GM04504 (cell line): ENCODE results near the gene PTPRE.
A peak's percentile ranks its signal among the peaks of the same experiment; 100 is the strongest.

Source experiments
- DNase-seq: peaks from one replicate; pipeline ENCODE4 v3.0.0-alpha.2; 2012; ENCODE audit warnings: low read depth

PTPRE gene

DNA sequence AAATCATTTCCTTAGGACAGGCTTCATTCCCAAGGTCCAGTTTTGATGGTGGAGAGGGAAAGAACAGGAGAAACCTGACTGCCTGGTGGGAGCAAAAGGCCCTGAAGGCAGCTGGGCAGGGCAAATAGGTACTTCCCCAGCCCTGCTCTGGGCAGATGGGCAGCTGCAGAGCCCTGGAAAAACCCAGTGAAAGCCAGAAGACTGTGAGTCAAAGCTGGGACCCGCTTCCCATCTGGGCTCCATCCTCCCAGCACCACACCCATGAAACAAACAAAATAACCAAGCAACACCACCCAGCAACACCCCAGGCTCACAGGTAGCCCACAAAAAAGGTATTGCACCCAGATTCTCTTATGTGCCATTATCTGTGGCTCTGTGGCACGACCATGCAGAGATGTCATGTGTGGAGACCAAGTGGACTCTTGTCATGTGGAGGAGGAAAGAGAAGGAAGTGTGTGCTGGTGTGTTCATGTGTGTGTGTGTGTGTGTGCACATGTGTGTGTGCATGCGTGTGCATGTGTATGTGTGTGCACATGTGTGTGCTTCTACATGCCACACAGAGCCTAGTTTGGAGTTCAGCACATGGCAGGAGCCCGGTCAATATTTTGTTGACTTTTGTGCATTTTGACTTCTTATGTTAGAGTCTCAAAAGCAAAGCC, 24.0 kb upstream of the PTPRE start:
- DNase-seq, result no peak

DNA sequence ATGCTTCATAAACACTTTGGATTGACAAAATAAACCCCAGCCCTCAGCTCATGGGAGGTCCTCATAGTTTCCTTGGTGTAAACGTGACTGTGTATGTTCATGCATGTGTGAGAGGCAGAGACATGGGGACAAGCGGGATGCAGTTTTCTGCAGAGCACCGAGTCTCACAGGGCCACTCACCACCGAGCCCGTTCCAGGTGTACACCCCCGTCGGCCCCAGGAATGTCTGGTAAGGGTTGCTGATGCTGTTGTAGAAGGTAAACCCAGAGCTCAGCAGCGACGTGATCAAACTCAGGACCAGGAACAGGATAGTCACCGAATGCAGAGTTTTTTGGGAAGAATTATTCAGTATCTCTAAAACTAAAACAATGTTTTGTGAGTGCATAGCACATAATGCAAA, 23.4 kb upstream of the PTPRE start:
- no peak for DNase-seq

GRCh38 chr10:127884501-127884900, 22.4 kb upstream of the PTPRE start:
- no peak for DNase-seq

DNA sequence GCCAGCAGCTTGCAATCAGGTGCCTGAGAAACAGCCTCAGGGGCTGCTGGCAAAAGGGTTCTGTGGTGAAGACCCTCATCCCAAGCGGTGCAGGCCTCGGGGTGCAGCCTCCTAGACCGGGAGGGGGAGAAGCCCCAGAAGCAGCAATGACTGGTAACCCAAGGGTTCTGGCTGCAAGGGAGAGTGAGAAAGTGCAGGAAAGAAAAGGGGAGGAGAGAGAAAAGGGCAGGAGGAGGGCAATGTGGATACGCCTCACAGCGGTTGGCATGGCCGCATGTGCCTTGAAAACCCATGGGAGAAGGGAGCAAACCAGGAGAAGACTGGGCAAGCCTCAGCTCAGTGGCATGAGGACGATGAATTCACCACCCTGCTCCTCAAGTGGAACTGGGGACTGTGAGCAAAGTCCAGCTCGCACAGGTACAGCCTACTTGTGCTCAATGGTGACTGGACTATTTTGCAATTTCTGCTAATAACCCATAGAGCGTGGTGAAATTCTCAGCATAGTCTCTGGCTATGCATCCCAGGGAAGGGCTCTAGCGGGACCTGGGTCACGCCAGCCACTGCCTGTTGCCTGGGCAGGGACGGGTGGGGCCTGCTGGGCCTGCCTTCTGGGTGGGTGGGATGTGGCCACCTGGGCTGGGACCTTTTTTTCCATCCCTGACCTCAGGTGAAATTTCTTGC, 20.4 kb upstream of the PTPRE start:
- DNase-seq, result no peak

DNA sequence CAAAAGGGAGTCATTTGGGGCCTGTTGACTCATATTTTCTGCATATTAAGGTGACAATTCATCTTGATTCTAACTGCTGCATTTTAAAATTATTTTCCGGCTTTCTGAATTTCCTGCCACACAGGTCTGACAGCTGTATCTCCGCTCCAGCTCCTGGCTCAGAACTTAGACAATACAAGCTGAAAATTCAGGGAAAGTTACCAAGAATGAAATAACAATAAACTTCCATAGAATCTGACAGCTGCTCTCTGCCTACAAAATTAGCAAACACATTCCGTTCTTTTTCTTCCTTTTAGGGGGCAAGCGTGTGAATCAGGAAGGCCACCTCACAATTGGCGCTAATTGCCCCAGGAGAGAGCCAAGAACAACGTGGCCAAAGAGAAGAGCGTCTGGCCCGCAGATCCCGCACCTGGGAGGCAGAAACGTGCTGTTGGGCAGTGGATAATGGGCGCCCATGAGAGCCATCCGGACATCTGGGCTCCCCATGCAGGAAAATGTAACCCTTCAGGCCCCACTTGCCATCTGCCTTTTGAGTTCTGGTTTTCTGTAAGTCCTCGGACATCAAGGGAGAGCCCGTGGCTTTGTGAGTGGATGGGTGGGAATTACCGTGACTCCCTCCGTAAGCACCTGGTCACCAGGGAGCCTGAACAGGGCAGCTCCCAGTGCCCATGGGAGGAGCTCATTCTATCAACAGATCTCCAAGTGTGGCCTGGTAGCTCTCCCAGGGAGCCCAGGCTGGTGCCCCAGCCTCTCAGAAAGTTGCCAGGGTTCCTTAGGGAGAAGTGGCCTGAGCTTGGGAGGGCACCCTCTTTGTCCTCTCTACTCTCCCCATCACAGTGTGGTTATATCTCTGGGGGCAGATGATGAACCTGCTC, 19.1 kb upstream of the PTPRE start:
- no peak for DNase-seq

- DNase-seq, result no peak
Measured at GRCh38 chr10:127888521-127889312, 18.2 kb upstream of the PTPRE start.

GRCh38 chr10:127889605-127890195, 17.2 kb upstream of the PTPRE start:
- peak; percentile 17 for DNase-seq

GRCh38 chr10:127890216-127890615, 16.7 kb upstream of the PTPRE start:
- DNase-seq, result no peak

DNA sequence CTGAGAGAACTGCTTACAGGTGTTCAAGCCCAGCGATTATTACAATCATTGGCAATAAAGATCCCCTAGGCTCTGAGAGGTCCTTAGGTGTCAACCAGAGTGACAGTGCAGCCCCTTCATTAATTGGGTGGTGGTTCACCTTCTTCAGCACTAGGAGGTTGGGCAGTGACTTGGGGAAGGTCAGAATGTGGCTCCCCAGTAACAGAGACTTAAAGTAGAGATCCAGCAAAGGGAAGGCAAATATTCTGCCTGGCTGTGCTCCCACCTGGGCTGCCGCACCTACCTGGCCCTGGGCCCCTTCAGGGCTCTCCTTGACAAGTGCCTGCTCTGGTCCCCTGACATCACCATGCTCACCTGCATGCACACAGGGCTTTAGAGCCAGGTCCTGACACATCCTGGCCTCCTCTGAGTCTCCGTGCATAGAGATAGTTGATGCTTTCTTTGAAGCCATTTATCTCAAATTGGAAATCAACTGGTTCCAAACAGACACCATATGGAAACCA, 16.0 kb upstream of the PTPRE start:
- no peak for DNase-seq

DNA sequence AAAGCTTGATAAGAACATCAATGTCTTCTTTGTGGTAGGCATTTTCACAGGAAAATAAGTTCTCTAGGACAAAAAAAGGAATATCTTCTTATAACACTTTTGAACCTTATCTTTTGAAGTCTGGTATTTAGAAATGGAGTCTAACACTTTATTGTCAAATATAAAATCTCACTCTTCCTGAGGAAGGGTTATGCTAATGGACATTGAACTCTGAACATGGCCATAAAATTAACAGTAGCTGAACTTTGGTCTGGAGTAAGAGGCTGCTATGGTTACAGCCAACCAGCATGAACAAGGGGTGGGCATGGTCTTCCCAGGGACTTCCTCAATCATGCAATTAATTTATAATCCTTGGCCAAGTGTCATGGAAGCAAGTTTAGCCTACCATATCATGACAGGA, 14.2 kb upstream of the PTPRE start, which contains the start of gene CLRN3:
Gene CLRN3 (minus strand): TSS at position 199 of the 400 bp plus-strand sequence. CDS start 157 bp downstream, at position 42.
- no peak for DNase-seq

- no peak for DNase-seq
Measured at GRCh38 chr10:127894146-127894545, 12.8 kb upstream of the PTPRE start.

DNA sequence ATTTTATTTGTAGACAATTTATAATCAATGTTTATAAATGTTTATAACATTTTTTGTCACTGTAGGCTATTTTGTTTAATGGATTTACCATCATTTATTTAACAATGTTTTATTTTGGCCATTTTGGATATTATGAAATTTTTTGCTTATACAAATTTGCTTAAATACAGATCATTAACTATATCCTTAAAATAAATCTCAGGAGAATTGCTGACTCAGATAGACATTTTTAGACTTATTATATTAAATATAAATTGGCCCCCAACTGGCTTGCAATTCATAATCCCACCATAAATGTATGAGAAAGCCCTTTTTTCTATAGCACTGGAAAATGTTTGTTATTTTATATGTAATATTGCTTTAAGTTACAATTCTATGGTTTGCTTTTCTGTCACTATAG, 10.3 kb upstream of the PTPRE start:
- no peak for DNase-seq

GRCh38 chr10:127897177-127897576, 9.7 kb upstream of the PTPRE start:
- DNase-seq, result no peak

GRCh38 chr10:127899766-127900387, 7.0 kb upstream of the PTPRE start:
- no peak for DNase-seq

DNA sequence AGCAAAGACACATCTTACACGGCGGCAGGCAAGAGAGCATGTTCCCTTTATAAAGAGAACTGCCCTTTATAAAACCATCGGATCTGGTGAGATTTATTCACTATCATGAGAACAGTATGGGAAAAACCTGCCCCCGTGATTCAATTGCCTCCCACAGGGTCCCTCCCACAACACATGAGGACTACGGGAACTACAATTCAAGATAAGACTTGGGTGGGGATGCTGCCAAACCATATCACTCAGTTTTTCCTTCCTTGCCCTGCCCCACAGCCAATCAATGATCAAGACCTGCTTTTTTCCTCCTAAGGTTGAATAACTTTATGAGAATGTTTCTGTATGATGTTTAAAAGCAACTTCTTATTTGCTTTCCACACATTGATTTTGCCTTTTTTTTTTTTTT, 3.1 kb upstream of the PTPRE start:
- DNase-seq, result no peak

DNA sequence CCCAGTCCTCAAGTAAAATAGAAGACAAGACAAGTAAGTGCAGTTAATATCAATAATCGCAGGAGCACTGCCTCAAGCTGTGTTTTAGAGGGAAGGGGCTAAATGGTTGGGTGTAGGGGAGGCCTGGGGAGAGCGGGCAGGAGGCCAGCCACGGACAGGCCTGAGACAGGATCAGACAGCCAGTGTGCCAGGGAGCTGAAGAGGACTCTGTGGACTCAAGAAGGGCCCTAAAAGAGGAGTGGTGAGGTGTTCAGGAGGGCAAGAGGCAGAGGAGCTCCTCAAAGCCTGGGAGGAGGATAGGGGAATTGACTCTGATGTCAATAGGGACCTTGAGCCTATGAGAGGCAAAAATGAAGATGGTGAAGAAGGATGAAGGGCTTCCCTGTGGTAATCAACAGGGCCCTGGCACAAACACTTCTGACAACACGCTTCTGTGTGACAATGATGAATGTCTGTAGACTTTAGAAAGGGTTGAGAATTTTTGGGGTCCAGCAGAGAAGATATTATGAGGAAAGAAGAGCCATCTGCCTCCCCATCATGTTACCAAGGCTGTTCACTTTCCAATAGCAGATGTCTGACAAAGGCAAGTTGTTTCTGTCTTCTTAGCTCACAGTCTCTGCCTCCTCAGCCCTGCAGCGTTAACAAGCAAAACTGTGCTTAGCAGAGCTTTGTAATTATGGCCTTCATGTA, 2.4 kb upstream of the PTPRE start:
- DNase-seq, result no peak

- DNase-seq, result no peak
Measured at GRCh38 chr10:127905001-127905847, 1.7 kb upstream of the PTPRE start.

DNA sequence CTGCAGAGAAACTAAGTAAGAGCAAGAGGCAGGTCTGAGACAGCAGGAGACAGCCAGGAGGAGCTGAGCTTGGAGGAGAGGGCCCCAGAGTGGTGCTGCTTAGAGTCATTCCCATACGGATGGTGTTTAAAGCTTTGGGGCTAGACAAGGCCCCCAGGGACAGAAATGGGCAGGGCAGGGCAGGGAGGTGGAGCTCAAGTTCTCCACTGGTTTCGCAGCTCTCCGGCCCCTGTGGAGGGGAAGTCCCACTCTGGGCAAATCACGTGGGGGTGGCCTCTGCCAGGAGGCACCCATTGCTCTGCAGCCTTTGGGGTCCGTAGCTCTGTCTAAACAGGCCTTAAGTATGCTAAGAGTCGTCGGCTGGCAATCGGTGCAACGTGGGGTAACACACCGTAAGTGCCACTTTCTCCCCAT, 1.0 kb upstream of the PTPRE start:
- DNase-seq, result no peak

- DNase-seq, result peak; percentile 50
Measured at GRCh38 chr10:127907411-127908105, 655 bp downstream of the PTPRE start.
